ENCODE data around the gene MED17.
"Not testable (repeated sequence)": the region's sequence is repeated elsewhere in the genome, so short reads cannot be mapped to it uniquely, and the experiment has no call there.

MED17 gene

GRCh38 chr11:93784145-93784934, at the start of gene MED17:
Gene MED17, plus strand, starts transcription at chr11:93784282. Its CDS starts 232 bp downstream, at chr11:93784514.
- no peak for FAIRE-seq

GRCh38 chr11:93734427-93735222, 49.5 kb upstream of the MED17 start:
- no peak for DNase-seq (ENCODE audit: low spot score)

More at GRCh38 chr11:93784145-93784934, at the start of gene MED17:
- DNase-seq (ENCODE audit: low spot score) = peak; percentile 95

GRCh38 chr11:93735627-93736026, 48.5 kb upstream of the MED17 start:
- FAIRE-seq = no peak
- DNase-seq (ENCODE audit: low spot score) = no peak

More at GRCh38 chr11:93734427-93735222, 49.5 kb upstream of the MED17 start:
- no peak for FAIRE-seq

- DNase-seq (ENCODE audit: low spot score) (no peak), FAIRE-seq (no peak)
Observed at GRCh38 chr11:93736129-93736528, 48.0 kb upstream of the MED17 start.

GRCh38 chr11:93737904-93738612, 46.0 kb upstream of the MED17 start:
- no peak for FAIRE-seq
- peak; percentile 8 for DNase-seq (ENCODE audit: low spot score)

GRCh38 chr11:93738647-93739081, 45.4 kb upstream of the MED17 start:
- FAIRE-seq (no peak), DNase-seq (ENCODE audit: low spot score) (no peak)

GRCh38 chr11:93740031-93740729, 43.9 kb upstream of the MED17 start:
- DNase-seq (ENCODE audit: low spot score) = peak; percentile 26
- FAIRE-seq = no peak

- DNase-seq (ENCODE audit: low spot score) (peak; percentile 49), FAIRE-seq (no peak)
Observed at GRCh38 chr11:93740730-93741093, 43.4 kb upstream of the MED17 start.

GRCh38 chr11:93741094-93741881, 42.8 kb upstream of the MED17 start, which contains the start of the genes C11orf54 and TAF1D:
Gene C11orf54, plus strand, starts transcription at chr11:93741672. Its CDS starts 5,722 bp downstream, at chr11:93747394.
Gene TAF1D, minus strand, starts transcription at chr11:93741495. Its CDS starts 2,191 bp downstream, at chr11:93739304.
- FAIRE-seq = peak; percentile 55
- peak; percentile 95 for DNase-seq (ENCODE audit: low spot score)

GRCh38 chr11:93741882-93742226, 42.2 kb upstream of the MED17 start:
- FAIRE-seq (peak; percentile 30), DNase-seq (ENCODE audit: low spot score) (peak; percentile 57)

GRCh38 chr11:93743291-93743690, 40.8 kb upstream of the MED17 start:
- FAIRE-seq = no peak
- no peak for DNase-seq (ENCODE audit: low spot score)

- FAIRE-seq = no peak
- no peak for DNase-seq (ENCODE audit: low spot score)
Observed at GRCh38 chr11:93744669-93745004, 39.4 kb upstream of the MED17 start.

GRCh38 chr11:93745005-93745755, 38.9 kb upstream of the MED17 start:
- not testable (repeated sequence) for DNase-seq (ENCODE audit: low spot score)

GRCh38 chr11:93746101-93746500, 38.0 kb upstream of the MED17 start:
- no peak for DNase-seq (ENCODE audit: low spot score)
- no peak for FAIRE-seq

More at GRCh38 chr11:93745005-93745755, 38.9 kb upstream of the MED17 start:
- not testable (repeated sequence) for FAIRE-seq

- FAIRE-seq (no peak), DNase-seq (ENCODE audit: low spot score) (no peak)
Observed at GRCh38 chr11:93747122-93747521, 37.0 kb upstream of the MED17 start.

GRCh38 chr11:93751001-93751400, 33.1 kb upstream of the MED17 start:
- DNase-seq (ENCODE audit: low spot score) (no peak), FAIRE-seq (no peak)

- no peak for FAIRE-seq
- no peak for DNase-seq (ENCODE audit: low spot score)
Observed at GRCh38 chr11:93753241-93753640, 30.8 kb upstream of the MED17 start.

- no peak for DNase-seq (ENCODE audit: low spot score)
Observed at GRCh38 chr11:93756748-93757147, 27.3 kb upstream of the MED17 start.

GRCh38 chr11:93757301-93757700, 26.8 kb upstream of the MED17 start:
- FAIRE-seq (no peak), DNase-seq (ENCODE audit: low spot score) (no peak)

More at GRCh38 chr11:93756748-93757147, 27.3 kb upstream of the MED17 start:
- no peak for FAIRE-seq
